Liver (tissue), 9 donors: ENCODE measurements around the gene CLIP2. TPM values are rescaled to one million over a fixed set of nuclear protein-coding genes. Genes with fewer than 3 reads are reported as not detected.

Experiments
- DNase-seq: peaks from one replicate; pipeline ENCODE4 v3.0.0-alpha.2; 2017; ENCODE audit warnings: low spot score
- H3K27ac ChIP-seq, 2 donors: one replicate each; pipeline ENCODE4 v1.7.0; 2013; ENCODE audit warnings: inconsistent platforms in 2 of 2, low read length in 2 of 2, control low read depth in 1 of 2, low read depth in 1 of 2, mild to moderate bottlenecking in 1 of 2
- H3K27me3 ChIP-seq, 4 donors: one replicate each; pipeline versions ENCODE4 v1.6.1 to v1.7.0; 2013; ENCODE audit warnings: low read length in 3 of 4, inconsistent platforms in 1 of 4, mild to moderate bottlenecking in 1 of 4, moderate library complexity in 1 of 4; ENCODE audit not compliant: control insufficient read depth in 4 of 4, insufficient read depth in 4 of 4
- H3K36me3 ChIP-seq, 4 donors: one replicate each; pipeline versions ENCODE4 v1.6.1 to v1.7.0; 2013; ENCODE audit warnings: low read length in 3 of 4, mild to moderate bottlenecking in 3 of 4, low read depth in 1 of 4, moderate library complexity in 1 of 4; ENCODE audit not compliant: control insufficient read depth in 4 of 4, insufficient read depth in 3 of 4
- H3K4me1 ChIP-seq, 4 donors: one replicate each; pipeline versions ENCODE4 v1.6.1 to v1.7.0; 2013; ENCODE audit warnings: low read length in 3 of 4, mild to moderate bottlenecking in 3 of 4, moderate library complexity in 1 of 4; ENCODE audit not compliant: control insufficient read depth in 4 of 4, insufficient read depth in 4 of 4
- H3K4me3 ChIP-seq, 3 donors: one replicate each; pipeline versions ENCODE4 v1.6.1 to v1.7.0; 2013; ENCODE audit warnings: low read length in 3 of 3, control low read depth in 1 of 3, low read depth in 1 of 3, mild to moderate bottlenecking in 1 of 3
- H3K9ac ChIP-seq, 2 donors: one replicate each; pipeline ENCODE4 v1.7.0; 2013; ENCODE audit warnings: low read length in 2 of 2, mild to moderate bottlenecking in 2 of 2, moderate library complexity in 2 of 2, control low read depth in 1 of 2, low read depth in 1 of 2
- H3K9me3 ChIP-seq, 4 donors: one replicate each; pipeline versions ENCODE4 v1.6.1 to v1.7.0; 2013; ENCODE audit warnings: low read length in 3 of 4; ENCODE audit not compliant: control insufficient read depth in 4 of 4
- EGR1 ChIP-seq, 2 donors: IDR thresholded peaks; 2 replicates each; pipeline ENCODE4 v1.6.1; 2016 to 2018; ENCODE audit warnings: antibody characterized with exemption in 2 of 2, low read depth in 2 of 2
- FOXA1 ChIP-seq: IDR thresholded peaks from 2 replicates; pipeline ENCODE4 v1.6.1; 2016; ENCODE audit warnings: antibody characterized with exemption
- FOXA2 ChIP-seq: IDR thresholded peaks from 2 replicates; pipeline ENCODE4 v1.6.1; 2016; ENCODE audit warnings: antibody characterized with exemption
- GABPA ChIP-seq, 2 donors: IDR thresholded peaks in 1 of 2; conservative IDR thresholded peaks in 1 of 2; 2 replicates each; pipeline ENCODE4 v1.6.1; 2016; ENCODE audit warnings: antibody characterized with exemption in 2 of 2, mild to moderate bottlenecking in 1 of 2, moderate library complexity in 1 of 2
- HNF4A ChIP-seq, 2 donors: conservative IDR thresholded peaks; 2 replicates each; pipeline ENCODE4 v1.6.1; 2016; ENCODE audit warnings: antibody characterized with exemption in 2 of 2, mild to moderate bottlenecking in 2 of 2
- HNF4G ChIP-seq: IDR thresholded peaks from 2 replicates; pipeline ENCODE4 v1.6.1; 2016; ENCODE audit warnings: antibody characterized with exemption
- JUND ChIP-seq, 2 donors: IDR thresholded peaks; 2 replicates each; pipeline ENCODE4 v1.6.1; 2016; ENCODE audit warnings: antibody characterized with exemption in 2 of 2
- MAX ChIP-seq: IDR thresholded peaks from 2 replicates; pipeline ENCODE4 v1.6.1; 2016; ENCODE audit warnings: antibody characterized with exemption
- NR2F2 ChIP-seq: IDR thresholded peaks from 2 replicates; pipeline ENCODE4 v1.6.1; 2016; ENCODE audit warnings: antibody characterized with exemption
- RAD21 ChIP-seq, 2 donors: IDR thresholded peaks; 2 replicates each; pipeline ENCODE4 v1.6.1; 2016; ENCODE audit warnings: antibody characterized with exemption in 2 of 2, mild to moderate bottlenecking in 2 of 2
- RXRA ChIP-seq, 2 donors: IDR thresholded peaks; 2 replicates each; pipeline ENCODE4 v1.6.1; 2017 to 2018; ENCODE audit warnings: antibody characterized with exemption in 2 of 2, mild to moderate bottlenecking in 1 of 2
- SP1 ChIP-seq: IDR thresholded peaks from 2 replicates; pipeline ENCODE4 v1.6.1; 2018; ENCODE audit warnings: antibody characterized with exemption, mild to moderate bottlenecking
- TAF1 ChIP-seq: conservative IDR thresholded peaks from 2 replicates; pipeline ENCODE4 v1.6.1; 2016; ENCODE audit warnings: antibody characterized with exemption, mild to moderate bottlenecking
- YY1 ChIP-seq: IDR thresholded peaks from 2 replicates; pipeline ENCODE4 v1.6.1; 2016; ENCODE audit warnings: antibody characterized with exemption, mild to moderate bottlenecking
- WGBS: extraction: QIAGEN DNeasy Blood & Tissue Kit; methylation state at CpG from one replicate; pipeline ENCODE4 v1.1.7; 2013; 5-methylcytosine and 5-hydroxymethylcytosine counted together
- polyA plus RNA-seq, 2 donors: library from polyadenylated mRNA; stranded (reverse) in 1 of 2; unstranded in 1 of 2; fragments of 200-250 nt in 1 of 2; fragments of >200 nt in 1 of 2; fragmentation: Nextera tagmentation in 1 of 2; extraction: Ambion mirVana in 1 of 2; gene quantifications; one replicate each; pipeline versions ENCODE4 v1.2.1 to v1.2.3, GENCODE V29; 2013 to 2015
- total RNA-seq, 2 donors: library from RNA; depleted of rRNA; stranded (reverse); fragments of >200 nt; gene quantifications; one replicate each; pipeline ENCODE4 v1.2.3, GENCODE V29; 2014
- TF ChIP-seq, protein P1 (sequence below): fragments of 150-350 bp; IDR thresholded peaks from 2 replicates; pipeline ENCODE4 v1.5.1; 2017; ENCODE audit warnings: improper control_type of control experiment, low read depth, low read length; ENCODE audit not compliant: missing input control
- TF ChIP-seq, protein P2 (sequence below): IDR thresholded peaks from 2 replicates; pipeline ENCODE4 v1.6.1; 2016; ENCODE audit warnings: antibody characterized with exemption
- TF ChIP-seq, protein P3 (sequence below): IDR thresholded peaks from 2 replicates; pipeline ENCODE4 v1.6.1; 2016; ENCODE audit warnings: antibody characterized with exemption, mild to moderate bottlenecking
- TF ChIP-seq, protein P4 (sequence below): IDR thresholded peaks from 2 replicates; pipeline ENCODE4 v1.6.1; 2016; ENCODE audit warnings: antibody characterized with exemption
- donor health status: healthy.
- donor health status: healthy.
- donor health status: healthy.
- donor health status: healthy.
- donor health status: healthy.

CLIP2 gene
- total and polyA plus RNA-seq, 4 donors: 1.4 to 6.3 (median 2.5) TPM

DNA sequence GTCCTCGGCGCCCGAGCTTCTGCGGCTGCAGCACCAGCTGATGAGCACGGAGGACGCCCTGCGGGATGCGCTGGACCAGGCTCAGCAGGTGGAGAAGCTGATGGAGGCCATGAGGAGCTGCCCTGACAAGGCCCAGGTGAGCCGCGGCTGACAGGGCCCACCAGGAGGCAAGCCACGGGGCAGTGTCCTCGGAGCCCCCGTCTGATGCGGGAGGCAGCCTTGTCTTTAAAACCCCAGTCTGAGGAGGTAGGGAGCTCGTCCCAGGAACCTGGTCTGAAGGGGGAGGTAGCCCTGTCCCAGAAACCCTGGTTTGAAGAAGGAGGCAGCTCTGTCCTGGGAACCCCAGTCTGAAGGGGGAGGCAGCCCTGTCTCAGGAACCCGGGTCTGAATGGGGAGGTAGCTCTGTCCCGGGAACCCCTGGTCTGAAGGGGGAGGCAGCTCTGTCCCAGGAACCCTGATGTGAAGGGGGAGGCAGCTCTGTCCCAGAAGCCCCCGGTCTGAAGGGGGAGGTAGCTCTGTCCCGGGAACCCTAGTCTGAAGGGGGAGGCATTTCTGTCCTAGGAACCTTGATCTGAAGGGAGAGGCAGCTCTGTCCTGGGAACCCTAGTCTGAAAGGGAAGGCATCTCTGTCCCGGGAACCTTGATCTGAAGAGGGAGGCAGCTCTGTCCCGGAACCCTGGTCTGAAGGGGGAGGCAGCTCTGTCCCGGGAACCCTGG lies 111.4 kb downstream of the CLIP2 start:
- no peak overlapping the region for H3K27ac ChIP-seq
- H3K36me3 ChIP-seq: no peaks in the 10 kb centered on the region
- 86% methylated on average over 22 of the region's 22 CpGs for WGBS
- no peaks in the 10 kb centered on the region for H3K9me3 ChIP-seq
- DNase-seq: no peak
- peaks cover 0 to 2% (median 1%) of the 10 kb centered on the region in 4 donors for H3K4me1 ChIP-seq
- no peaks in the 10 kb centered on the region for H3K27me3 ChIP-seq
- H3K4me3 ChIP-seq: no peak overlapping the region
- no peak overlapping the region for H3K9ac ChIP-seq
- TF ChIP-seq, protein P1, sequence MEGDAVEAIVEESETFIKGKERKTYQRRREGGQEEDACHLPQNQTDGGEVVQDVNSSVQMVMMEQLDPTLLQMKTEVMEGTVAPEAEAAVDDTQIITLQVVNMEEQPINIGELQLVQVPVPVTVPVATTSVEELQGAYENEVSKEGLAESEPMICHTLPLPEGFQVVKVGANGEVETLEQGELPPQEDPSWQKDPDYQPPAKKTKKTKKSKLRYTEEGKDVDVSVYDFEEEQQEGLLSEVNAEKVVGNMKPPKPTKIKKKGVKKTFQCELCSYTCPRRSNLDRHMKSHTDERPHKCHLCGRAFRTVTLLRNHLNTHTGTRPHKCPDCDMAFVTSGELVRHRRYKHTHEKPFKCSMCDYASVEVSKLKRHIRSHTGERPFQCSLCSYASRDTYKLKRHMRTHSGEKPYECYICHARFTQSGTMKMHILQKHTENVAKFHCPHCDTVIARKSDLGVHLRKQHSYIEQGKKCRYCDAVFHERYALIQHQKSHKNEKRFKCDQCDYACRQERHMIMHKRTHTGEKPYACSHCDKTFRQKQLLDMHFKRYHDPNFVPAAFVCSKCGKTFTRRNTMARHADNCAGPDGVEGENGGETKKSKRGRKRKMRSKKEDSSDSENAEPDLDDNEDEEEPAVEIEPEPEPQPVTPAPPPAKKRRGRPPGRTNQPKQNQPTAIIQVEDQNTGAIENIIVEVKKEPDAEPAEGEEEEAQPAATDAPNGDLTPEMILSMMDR: no peak
- TF ChIP-seq TAF1: no peak
- TF ChIP-seq RAD21 (IDR thresholded peaks at IDR 0.05): no peak
- TF ChIP-seq JUND (IDR thresholded peaks at IDR 0.05): no peak
- TF ChIP-seq, protein P2, sequence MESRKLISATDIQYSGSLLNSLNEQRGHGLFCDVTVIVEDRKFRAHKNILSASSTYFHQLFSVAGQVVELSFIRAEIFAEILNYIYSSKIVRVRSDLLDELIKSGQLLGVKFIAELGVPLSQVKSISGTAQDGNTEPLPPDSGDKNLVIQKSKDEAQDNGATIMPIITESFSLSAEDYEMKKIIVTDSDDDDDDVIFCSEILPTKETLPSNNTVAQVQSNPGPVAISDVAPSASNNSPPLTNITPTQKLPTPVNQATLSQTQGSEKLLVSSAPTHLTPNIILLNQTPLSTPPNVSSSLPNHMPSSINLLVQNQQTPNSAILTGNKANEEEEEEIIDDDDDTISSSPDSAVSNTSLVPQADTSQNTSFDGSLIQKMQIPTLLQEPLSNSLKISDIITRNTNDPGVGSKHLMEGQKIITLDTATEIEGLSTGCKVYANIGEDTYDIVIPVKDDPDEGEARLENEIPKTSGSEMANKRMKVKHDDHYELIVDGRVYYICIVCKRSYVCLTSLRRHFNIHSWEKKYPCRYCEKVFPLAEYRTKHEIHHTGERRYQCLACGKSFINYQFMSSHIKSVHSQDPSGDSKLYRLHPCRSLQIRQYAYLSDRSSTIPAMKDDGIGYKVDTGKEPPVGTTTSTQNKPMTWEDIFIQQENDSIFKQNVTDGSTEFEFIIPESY: no peak
- TF ChIP-seq GABPA (IDR thresholded peaks at IDR 0.05 in 1 of 2, conservative IDR thresholded peaks at IDR 0.05 in 1 of 2): no peak
- TF ChIP-seq, protein P3, sequence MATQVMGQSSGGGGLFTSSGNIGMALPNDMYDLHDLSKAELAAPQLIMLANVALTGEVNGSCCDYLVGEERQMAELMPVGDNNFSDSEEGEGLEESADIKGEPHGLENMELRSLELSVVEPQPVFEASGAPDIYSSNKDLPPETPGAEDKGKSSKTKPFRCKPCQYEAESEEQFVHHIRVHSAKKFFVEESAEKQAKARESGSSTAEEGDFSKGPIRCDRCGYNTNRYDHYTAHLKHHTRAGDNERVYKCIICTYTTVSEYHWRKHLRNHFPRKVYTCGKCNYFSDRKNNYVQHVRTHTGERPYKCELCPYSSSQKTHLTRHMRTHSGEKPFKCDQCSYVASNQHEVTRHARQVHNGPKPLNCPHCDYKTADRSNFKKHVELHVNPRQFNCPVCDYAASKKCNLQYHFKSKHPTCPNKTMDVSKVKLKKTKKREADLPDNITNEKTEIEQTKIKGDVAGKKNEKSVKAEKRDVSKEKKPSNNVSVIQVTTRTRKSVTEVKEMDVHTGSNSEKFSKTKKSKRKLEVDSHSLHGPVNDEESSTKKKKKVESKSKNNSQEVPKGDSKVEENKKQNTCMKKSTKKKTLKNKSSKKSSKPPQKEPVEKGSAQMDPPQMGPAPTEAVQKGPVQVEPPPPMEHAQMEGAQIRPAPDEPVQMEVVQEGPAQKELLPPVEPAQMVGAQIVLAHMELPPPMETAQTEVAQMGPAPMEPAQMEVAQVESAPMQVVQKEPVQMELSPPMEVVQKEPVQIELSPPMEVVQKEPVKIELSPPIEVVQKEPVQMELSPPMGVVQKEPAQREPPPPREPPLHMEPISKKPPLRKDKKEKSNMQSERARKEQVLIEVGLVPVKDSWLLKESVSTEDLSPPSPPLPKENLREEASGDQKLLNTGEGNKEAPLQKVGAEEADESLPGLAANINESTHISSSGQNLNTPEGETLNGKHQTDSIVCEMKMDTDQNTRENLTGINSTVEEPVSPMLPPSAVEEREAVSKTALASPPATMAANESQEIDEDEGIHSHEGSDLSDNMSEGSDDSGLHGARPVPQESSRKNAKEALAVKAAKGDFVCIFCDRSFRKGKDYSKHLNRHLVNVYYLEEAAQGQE: no peak
- no peak for TF ChIP-seq NR2F2
- TF ChIP-seq, protein P4, sequence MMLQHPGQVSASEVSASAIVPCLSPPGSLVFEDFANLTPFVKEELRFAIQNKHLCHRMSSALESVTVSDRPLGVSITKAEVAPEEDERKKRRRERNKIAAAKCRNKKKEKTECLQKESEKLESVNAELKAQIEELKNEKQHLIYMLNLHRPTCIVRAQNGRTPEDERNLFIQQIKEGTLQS: no peak
- TF ChIP-seq FOXA1: no peak
- TF ChIP-seq FOXA2: no peak
- TF ChIP-seq EGR1 (IDR thresholded peaks at IDR 0.05; ENCODE audit: low read depth in 2 of 2): no peak
- TF ChIP-seq HNF4A (conservative IDR thresholded peaks at IDR 0.05): no peak
- no peak for TF ChIP-seq HNF4G
- TF ChIP-seq RXRA (IDR thresholded peaks at IDR 0.05): no peak
- TF ChIP-seq YY1: no peak
- no peak for TF ChIP-seq SP1
- TF ChIP-seq MAX: no peak
